Measurements from ENCODE around the gene ALB. TPM values are rescaled to one million over a fixed set of nuclear protein-coding genes. Genes with fewer than 3 reads are reported as not detected.

ALB gene
- total RNA-seq, 2 experiments from 2014 or later, result not detected

GRCh38 chr4:73447671-73448070 lies 43.6 kb downstream of the ALB start:
- Mint-ChIP-seq H3K36me3 (no peaks in the 10 kb centered on the region), H3K27me3 (peaks cover 13% of the 10 kb centered on the region), H3K9me3 (no peaks in the 10 kb centered on the region), H3K4me3 (no peak overlapping the region), H3K27ac (no peak overlapping the region), H3K4me1 (ENCODE audit: low read depth) (no peaks in the 10 kb centered on the region)
- intact Hi-C loops (cut with micrococcal nuclease), result loop anchor here (5.0 to 10.0 kb wide), 4 partner anchors 103 to 743 kb away; partner anchors contain the start of gene ANKRD17
- ChIA-PET POLR2A (no interaction called here), CTCF (interaction anchor here (2.4 kb wide), 1 partner anchor 16 kb away, joined by 13 read pairs; no protein-coding TSS in a partner anchor)
- no peak for DNase-seq

- Mint-ChIP-seq H3K4me3 (no peak overlapping the region), H3K36me3 (no peaks in the 10 kb centered on the region), H3K27me3 (peaks cover 12% of the 10 kb centered on the region), H3K9me3 (no peaks in the 10 kb centered on the region), H3K27ac (no peak overlapping the region), H3K4me1 (ENCODE audit: low read depth) (no peaks in the 10 kb centered on the region)
- DNase-seq, result no peak
- POLR2A ChIA-PET, result no interaction called here
- intact Hi-C loops (cut with micrococcal nuclease), result loop anchor here (5.0 to 10.0 kb wide), 4 partner anchors 104 to 744 kb away; partner anchors contain the start of gene ANKRD17
- CTCF ChIA-PET, result no interaction called here
Measured at GRCh38 chr4:73448448-73449203, 44.5 kb downstream of the ALB start.

GRCh38 chr4:73450398-73451004 lies 46.4 kb downstream of the ALB start:
- no peaks in the 10 kb centered on the region for H3K4me1 Mint-ChIP-seq (ENCODE audit: low read depth)
- POLR2A ChIA-PET, result interaction anchor here (0.6 kb wide), 1 partner anchor 219 kb away, joined by 5 read pairs; no protein-coding TSS in a partner anchor
- DNase-seq, result no peak
- CTCF ChIA-PET, result no interaction called here
- no peaks in the 10 kb centered on the region for H3K36me3 Mint-ChIP-seq
- no peak overlapping the region for H3K27ac Mint-ChIP-seq
- no peaks in the 10 kb centered on the region for H3K9me3 Mint-ChIP-seq
- intact Hi-C loops (cut with micrococcal nuclease), result no loop called here
- H3K4me3 Mint-ChIP-seq, result no peak overlapping the region
- peaks cover 12% of the 10 kb centered on the region for H3K27me3 Mint-ChIP-seq

DNA sequence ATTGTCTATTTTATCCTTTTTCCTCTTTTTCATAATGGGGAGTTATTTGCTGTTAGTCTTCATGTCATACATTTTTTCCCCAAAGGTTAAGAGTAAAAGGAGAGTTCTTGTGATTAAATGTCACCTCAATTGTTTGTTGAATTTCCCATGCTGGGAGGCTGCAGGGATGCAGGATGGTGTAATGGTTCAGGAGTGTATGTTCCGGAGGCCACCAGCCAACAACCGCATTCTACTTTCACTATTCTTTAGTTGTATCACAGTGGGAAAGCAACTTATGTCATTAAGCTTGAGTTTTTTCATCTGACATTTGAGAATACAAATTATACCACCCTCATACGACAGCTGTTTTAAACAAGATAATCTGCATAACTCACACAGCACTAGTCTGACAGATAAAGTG lies 47.3 kb downstream of the ALB start:
- intact Hi-C loops (cut with micrococcal nuclease), result no loop called here
- Mint-ChIP-seq H3K27ac (no peak overlapping the region), H3K9me3 (no peaks in the 10 kb centered on the region), H3K4me3 (no peak overlapping the region), H3K4me1 (ENCODE audit: low read depth) (no peaks in the 10 kb centered on the region), H3K27me3 (peaks cover 12% of the 10 kb centered on the region), H3K36me3 (no peaks in the 10 kb centered on the region)
- ChIA-PET CTCF (no interaction called here), POLR2A (no interaction called here)
- no peak for DNase-seq

GRCh38 chr4:73451981-73452747 lies 48.1 kb downstream of the ALB start:
- no peak overlapping the region for H3K4me3 Mint-ChIP-seq
- H3K36me3 Mint-ChIP-seq, result no peaks in the 10 kb centered on the region
- H3K4me1 Mint-ChIP-seq (ENCODE audit: low read depth), result no peaks in the 10 kb centered on the region
- ChIA-PET POLR2A (no interaction called here), CTCF (no interaction called here)
- H3K27me3 Mint-ChIP-seq, result peaks cover 10% of the 10 kb centered on the region
- H3K27ac Mint-ChIP-seq, result no peak overlapping the region
- H3K9me3 Mint-ChIP-seq, result no peaks in the 10 kb centered on the region
- intact Hi-C loops (cut with micrococcal nuclease), result no loop called here
- DNase-seq, result no peak

DNA sequence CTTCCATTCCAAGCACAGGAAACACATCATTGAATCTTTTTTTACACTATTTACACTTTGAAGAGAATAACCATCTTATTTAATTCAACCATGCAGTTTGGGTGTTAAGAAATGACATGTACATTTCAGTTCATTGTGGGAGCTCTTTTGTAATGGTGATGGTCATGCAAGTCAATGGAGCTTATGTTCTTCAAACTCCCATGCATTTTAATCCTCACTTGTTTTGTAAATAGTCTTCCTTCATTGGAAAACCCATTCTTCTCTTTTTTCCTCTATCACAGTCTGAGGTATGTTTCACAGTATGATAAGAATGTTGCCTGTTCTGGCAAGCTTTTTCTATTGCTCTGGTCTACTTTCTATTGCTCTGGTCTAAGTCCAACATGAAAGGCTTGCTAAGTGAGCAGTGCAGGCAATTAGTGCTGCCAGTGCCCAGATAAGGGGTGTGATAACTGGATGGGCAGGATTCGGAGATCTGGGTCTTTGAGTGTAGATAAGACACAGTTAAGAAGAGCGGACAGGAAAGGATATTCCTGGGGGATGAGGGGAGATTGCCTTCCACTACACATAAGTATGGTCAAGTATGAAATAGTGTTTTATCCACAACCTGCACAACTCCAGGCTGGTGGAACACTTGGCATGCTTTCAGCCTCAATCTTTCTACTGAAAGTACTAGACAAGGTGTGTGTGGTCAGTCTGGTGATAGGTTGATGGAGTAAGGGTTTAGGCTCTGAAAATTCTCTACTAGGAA lies 49.0 kb downstream of the ALB start:
- DNase-seq, result no peak
- Mint-ChIP-seq H3K27ac (no peak overlapping the region), H3K36me3 (no peaks in the 10 kb centered on the region), H3K4me1 (ENCODE audit: low read depth) (no peaks in the 10 kb centered on the region), H3K27me3 (peaks cover 9% of the 10 kb centered on the region), H3K4me3 (no peak overlapping the region), H3K9me3 (no peaks in the 10 kb centered on the region)
- POLR2A ChIA-PET, result no interaction called here
- intact Hi-C loops (cut with micrococcal nuclease), result no loop called here
- CTCF ChIA-PET, result no interaction called here

GRCh38 chr4:73453701-73454005 lies 49.6 kb downstream of the ALB start:
- DNase-seq, result no peak
- POLR2A ChIA-PET, result no interaction called here
- Mint-ChIP-seq H3K4me1 (ENCODE audit: low read depth) (no peaks in the 10 kb centered on the region), H3K4me3 (no peak overlapping the region), H3K27ac (no peak overlapping the region), H3K9me3 (no peaks in the 10 kb centered on the region), H3K36me3 (no peaks in the 10 kb centered on the region), H3K27me3 (peaks cover 9% of the 10 kb centered on the region)
- intact Hi-C loops (cut with micrococcal nuclease), result no loop called here
- CTCF ChIA-PET, result no interaction called here

- no peak overlapping the region for H3K27ac Mint-ChIP-seq
- CTCF ChIA-PET, result no interaction called here
- DNase-seq, result no peak
- POLR2A ChIA-PET, result no interaction called here
- no peak overlapping the region for H3K4me3 Mint-ChIP-seq
- no peaks in the 10 kb centered on the region for H3K9me3 Mint-ChIP-seq
- intact Hi-C loops (cut with micrococcal nuclease), result no loop called here
- H3K4me1 Mint-ChIP-seq (ENCODE audit: low read depth), result no peaks in the 10 kb centered on the region
- peaks cover 9% of the 10 kb centered on the region for H3K27me3 Mint-ChIP-seq
- no peaks in the 10 kb centered on the region for H3K36me3 Mint-ChIP-seq
Measured at GRCh38 chr4:73454920-73455319, 50.8 kb downstream of the ALB start.

GRCh38 chr4:73456177-73457022 lies 52.3 kb downstream of the ALB start:
- no peaks in the 10 kb centered on the region for H3K4me1 Mint-ChIP-seq (ENCODE audit: low read depth)
- intact Hi-C loops (cut with micrococcal nuclease), result no loop called here
- DNase-seq, result no peak
- H3K4me3 Mint-ChIP-seq, result no peak overlapping the region
- CTCF ChIA-PET, result interaction anchor here (1.5 kb wide), 1 partner anchor 10 kb away, joined by 6 read pairs; no protein-coding TSS in a partner anchor
- POLR2A ChIA-PET, result no interaction called here
- H3K27ac Mint-ChIP-seq, result no peak overlapping the region
- peaks cover 7% of the 10 kb centered on the region for H3K27me3 Mint-ChIP-seq
- H3K36me3 Mint-ChIP-seq, result no peaks in the 10 kb centered on the region
- no peaks in the 10 kb centered on the region for H3K9me3 Mint-ChIP-seq

GRCh38 chr4:73458184-73459047 lies 54.3 kb downstream of the ALB start:
- no peak overlapping the region for H3K4me3 Mint-ChIP-seq
- intact Hi-C loops (cut with micrococcal nuclease), result no loop called here
- H3K27me3 Mint-ChIP-seq, result peaks cover 4% of the 10 kb centered on the region
- ChIA-PET POLR2A (no interaction called here), CTCF (interaction anchor here (1.6 kb wide), 1 partner anchor 12 kb away, joined by 3 read pairs; no protein-coding TSS in a partner anchor)
- no peaks in the 10 kb centered on the region for H3K4me1 Mint-ChIP-seq (ENCODE audit: low read depth)
- no peaks in the 10 kb centered on the region for H3K36me3 Mint-ChIP-seq
- no peak for DNase-seq
- H3K27ac Mint-ChIP-seq, result no peak overlapping the region
- H3K9me3 Mint-ChIP-seq, result no peaks in the 10 kb centered on the region

GRCh38 chr4:73459048-73459421 lies 54.9 kb downstream of the ALB start:
- peaks cover 4% of the 10 kb centered on the region for H3K27me3 Mint-ChIP-seq
- POLR2A ChIA-PET, result no interaction called here
- no peaks in the 10 kb centered on the region for H3K4me1 Mint-ChIP-seq (ENCODE audit: low read depth)
- H3K9me3 Mint-ChIP-seq, result no peaks in the 10 kb centered on the region
- no peaks in the 10 kb centered on the region for H3K36me3 Mint-ChIP-seq
- intact Hi-C loops (cut with micrococcal nuclease), result no loop called here
- no peak overlapping the region for H3K27ac Mint-ChIP-seq
- no peak for DNase-seq
- no peak overlapping the region for H3K4me3 Mint-ChIP-seq
- CTCF ChIA-PET, result interaction anchor here (1.6 kb wide), 1 partner anchor 13 kb away, joined by 3 read pairs; no protein-coding TSS in a partner anchor
